OCI-LY3 (cell line): Measurements from ENCODE around the gene PRUNE2.

Experiments used
- EZH2phosphoT487 ChIP-seq: fragments of 200-600 bp; shearing (Covaris generic); IDR thresholded peaks from 2 replicates; pipeline ENCODE4 v1.6.1; 2018; ENCODE audit warnings: antibody characterized with exemption, mixed run types, low read depth
- TF ChIP-seq, protein P1 (sequence below): fragments of 200-600, 300-600 bp; sonication (generic); IDR thresholded peaks from 2 replicates; pipeline ENCODE4 v1.5.1; 2014; ENCODE audit warnings: antibody characterized with exemption, low read length, low read depth

DNA sequence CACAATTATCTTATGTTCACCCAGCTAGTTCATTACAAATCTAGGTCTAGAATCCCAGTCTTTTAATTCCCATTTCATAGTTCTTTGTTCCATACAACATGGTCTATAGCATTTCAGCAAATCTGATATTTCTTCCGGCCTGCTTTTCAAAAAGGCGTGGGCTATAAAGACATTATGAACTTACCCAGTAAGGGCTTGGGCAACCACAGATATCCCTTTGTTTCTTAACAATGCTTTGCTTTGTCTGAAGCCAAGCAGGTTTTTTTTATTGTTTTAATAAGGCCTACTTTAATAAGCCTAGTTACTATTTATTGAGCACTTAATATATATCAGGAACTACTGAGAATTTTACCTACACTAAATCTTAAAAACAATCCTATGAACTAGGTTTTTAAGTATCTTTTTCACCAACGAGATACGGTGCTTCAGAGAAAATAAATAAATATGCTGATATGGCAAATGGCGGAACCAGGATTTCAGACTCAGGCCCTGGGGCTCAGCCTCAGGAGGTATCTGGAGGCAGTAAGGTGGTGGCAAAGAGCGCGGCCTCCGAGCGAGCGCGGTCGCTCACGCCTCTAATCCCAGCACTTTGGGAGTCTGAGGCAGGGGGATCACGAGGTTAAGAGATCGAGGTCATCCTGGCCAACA is 112.0 kb downstream of the PRUNE2 start:
- TF ChIP-seq, protein P1, sequence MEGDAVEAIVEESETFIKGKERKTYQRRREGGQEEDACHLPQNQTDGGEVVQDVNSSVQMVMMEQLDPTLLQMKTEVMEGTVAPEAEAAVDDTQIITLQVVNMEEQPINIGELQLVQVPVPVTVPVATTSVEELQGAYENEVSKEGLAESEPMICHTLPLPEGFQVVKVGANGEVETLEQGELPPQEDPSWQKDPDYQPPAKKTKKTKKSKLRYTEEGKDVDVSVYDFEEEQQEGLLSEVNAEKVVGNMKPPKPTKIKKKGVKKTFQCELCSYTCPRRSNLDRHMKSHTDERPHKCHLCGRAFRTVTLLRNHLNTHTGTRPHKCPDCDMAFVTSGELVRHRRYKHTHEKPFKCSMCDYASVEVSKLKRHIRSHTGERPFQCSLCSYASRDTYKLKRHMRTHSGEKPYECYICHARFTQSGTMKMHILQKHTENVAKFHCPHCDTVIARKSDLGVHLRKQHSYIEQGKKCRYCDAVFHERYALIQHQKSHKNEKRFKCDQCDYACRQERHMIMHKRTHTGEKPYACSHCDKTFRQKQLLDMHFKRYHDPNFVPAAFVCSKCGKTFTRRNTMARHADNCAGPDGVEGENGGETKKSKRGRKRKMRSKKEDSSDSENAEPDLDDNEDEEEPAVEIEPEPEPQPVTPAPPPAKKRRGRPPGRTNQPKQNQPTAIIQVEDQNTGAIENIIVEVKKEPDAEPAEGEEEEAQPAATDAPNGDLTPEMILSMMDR, result no peak
- no peak for TF ChIP-seq EZH2phosphoT487
